ENCODE data around the gene CTSW.

CTSW gene

GRCh38 chr11:65932558-65932919, 52.9 kb downstream of the CTSW start:
- DNase-seq = no peak
